Endothelial cell of umbilical vein (primary cell): Measurements from ENCODE around the gene SCAF1. TPM values are rescaled to one million over a fixed set of nuclear protein-coding genes. Genes with fewer than 3 reads are reported as not detected.

Experiments
- BruUV-seq: library from RNA; stranded (reverse); fragments of 400-500 nt; replicated peaks from 2 replicates; lab custom pipeline; 2021; lab: Mats Ljungman, UMichigan
- CTCF ChIA-PET: fragments of 300-600, 350-600 bp; sonication (Branson Sonifier 250); formaldehyde crosslinking; loops from one replicate; lab custom pipeline; 2021; ENCODE audit warnings: antibody characterized with exemption, inconsistent platforms; lab: Charles Lee
- POLR2A ChIA-PET: fragments of 300-600, 350-600 bp; sonication (Branson Sonifier 250); formaldehyde crosslinking; loops from one replicate; lab custom pipeline; 2021; ENCODE audit warnings: antibody characterized with exemption, inconsistent platforms; lab: Charles Lee
- DNase-seq: peaks from one replicate; pipeline ENCODE4 v3.0.0-alpha.2; 2011; ENCODE audit warnings: low read depth, low spot score
- FAIRE-seq: peaks from 2 replicates; lab custom pipeline; 2011; peaks lifted over from hg19 to GRCh38; lab: Jason Lieb, UNC
- H2AFZ ChIP-seq: 2 replicates; pipeline ENCODE4 v1.6.0; 2012; ENCODE audit warnings: low read depth, low read length, control low read depth, inconsistent platforms
- H3K27ac ChIP-seq: 2 replicates; pipeline ENCODE4 v1.5.1; 2011; ENCODE audit warnings: low read depth, mild to moderate bottlenecking, control low read depth, low read length, moderate library complexity; ENCODE audit not compliant: insufficient read depth
- H3K27me3 ChIP-seq, 2 experiments: 2 replicates each; pipeline versions ENCODE4 v1.6.0 to v1.6.1; 2011; ENCODE audit warnings: low read length in 2 of 2, mixed read lengths in 1 of 2; ENCODE audit not compliant: control insufficient read depth in 2 of 2, insufficient read depth in 2 of 2
- H3K36me3 ChIP-seq, 2 experiments: 2 replicates in 1 of 2; 3 replicates in 1 of 2; pipeline ENCODE4 v1.5.1; 2011; ENCODE audit warnings: low read length in 2 of 2, mild to moderate bottlenecking in 1 of 2, moderate library complexity in 1 of 2; ENCODE audit not compliant: control insufficient read depth in 2 of 2, insufficient read depth in 2 of 2; ENCODE audit errors: extremely low read depth in 1 of 2
- H3K4me1 ChIP-seq: 3 replicates; pipeline ENCODE4 v1.5.1; 2011; ENCODE audit warnings: mild to moderate bottlenecking, low read length; ENCODE audit not compliant: control insufficient read depth, insufficient read depth; ENCODE audit errors: extremely low read depth
- H3K4me2 ChIP-seq: 2 replicates; pipeline ENCODE4 v1.6.1; 2011; ENCODE audit warnings: low read length, control low read depth, mixed read lengths; ENCODE audit not compliant: insufficient read depth
- H3K4me3 ChIP-seq, 3 experiments: fragments of 200-600 bp in 1 of 3; sonication (generic), shearing (Covaris generic) in 1 of 3; replicated peaks in 1 of 3; 2 replicates each; pipeline ENCODE4 v1.5.1; 2011 to 2016; ENCODE audit warnings: control low read depth in 3 of 3, low read length in 3 of 3, mild to moderate bottlenecking in 2 of 3, inconsistent platforms in 1 of 3, low read depth in 1 of 3, moderate library complexity in 1 of 3; ENCODE audit not compliant: insufficient read depth in 1 of 3
- H3K79me2 ChIP-seq: 2 replicates; pipeline ENCODE4 v1.6.0; 2012; ENCODE audit warnings: low read length, inconsistent platforms; ENCODE audit not compliant: control insufficient read depth, insufficient read depth
- H3K9ac ChIP-seq: replicated peaks from 2 replicates; pipeline ENCODE3; 2011; ENCODE audit warnings: low read length, control low read depth; ENCODE audit not compliant: insufficient read depth; ENCODE audit errors: extremely low read depth
- H3K9me1 ChIP-seq: replicated peaks from 3 replicates; pipeline ENCODE4 v1.6.0; 2011; ENCODE audit warnings: mild to moderate bottlenecking, low read length; ENCODE audit not compliant: control insufficient read depth, insufficient read depth; ENCODE audit errors: extremely low read depth
- H3K9me3 ChIP-seq: replicated peaks from 2 replicates; pipeline ENCODE4 v1.5.1; 2012; ENCODE audit warnings: low read length, inconsistent platforms; ENCODE audit not compliant: control insufficient read depth, insufficient read depth
- H4K20me1 ChIP-seq: replicated peaks from 2 replicates; pipeline ENCODE3; 2011; ENCODE audit warnings: mild to moderate bottlenecking, low read length; ENCODE audit not compliant: control insufficient read depth, insufficient read depth; ENCODE audit errors: extremely low read depth
- EZH2 ChIP-seq: IDR thresholded peaks from 2 replicates; pipeline ENCODE4 v1.6.1; 2012; ENCODE audit warnings: borderline replicate concordance, low read depth, mild to moderate bottlenecking, moderate library complexity, low read length, inconsistent platforms; ENCODE audit not compliant: severe bottlenecking
- FOS ChIP-seq: IDR thresholded peaks from 2 replicates; pipeline ENCODE4 v1.6.1; 2011; ENCODE audit warnings: mild to moderate bottlenecking, low read length, moderate library complexity, borderline replicate concordance; ENCODE audit not compliant: insufficient read depth
- GATA2 ChIP-seq: IDR thresholded peaks from 2 replicates; pipeline ENCODE4 v1.7.0; 2011; ENCODE audit warnings: low read depth, mild to moderate bottlenecking, moderate library complexity, mixed read lengths, low read length; ENCODE audit not compliant: insufficient read length, insufficient read depth
- JUN ChIP-seq: IDR thresholded peaks from 2 replicates; pipeline ENCODE4 v1.6.1; 2011; ENCODE audit warnings: borderline replicate concordance, low read depth; ENCODE audit not compliant: insufficient read length, insufficient read depth
- MAX ChIP-seq: IDR thresholded peaks from 2 replicates; pipeline ENCODE4 v1.6.1; 2011; ENCODE audit not compliant: insufficient read depth, insufficient read length
- MYC ChIP-seq: IDR thresholded peaks from one replicate; pipeline ENCODE4 v1.6.1; 2011; ENCODE audit warnings: mild to moderate bottlenecking, low read depth, low read length
- POLR2A ChIP-seq: IDR thresholded peaks from 2 replicates; pipeline ENCODE4 v1.6.1; 2012; ENCODE audit warnings: low read depth, mild to moderate bottlenecking, control low read depth, low read length
- POLR2AphosphoS5 ChIP-seq: IDR thresholded peaks from 2 replicates; pipeline ENCODE4 v1.6.1; 2012; ENCODE audit warnings: low read depth, mild to moderate bottlenecking, control low read depth, low read length, moderate library complexity; ENCODE audit not compliant: insufficient read depth
- dilution Hi-C: fragments of 300-500 bp; cut with MboI; formaldehyde crosslinking; loops from one replicate; pipeline ENCODE4 v1.15.0; 2019; ENCODE audit warnings: low sequenced_read_pairs; ENCODE audit not compliant: extremely low pct_ligation_motif_present
- intact Hi-C: fragments of 100-400 bp; cut with micrococcal nuclease; formaldehyde crosslinking; loops from one replicate; pipeline ENCODE4 v1.10.0; 2022
- polyA plus RNA-seq, 4 experiments: library from polyadenylated mRNA; depleted of rRNA in 3 of 4; stranded (reverse) in 3 of 4; unstranded in 1 of 4; fragments of >200 nt; gene quantifications; 2 replicates each; pipeline versions ENCODE4 v1.2.1 to v1.2.3, GENCODE V29; 2011 to 2012; ENCODE audit warnings: missing spikeins in 1 of 4
- total RNA-seq: library from RNA; stranded (reverse); gene quantifications from 2 replicates; pipeline ENCODE4 v1.2.3, GENCODE V29; 2021
- TF ChIP-seq, protein P1 (sequence below), 2 donors: IDR thresholded peaks; 1 replicate in 1 of 2; 2 replicates in 1 of 2; pipeline ENCODE4 v1.5.1; 2011; ENCODE audit warnings: low read length in 2 of 2, mild to moderate bottlenecking in 2 of 2, moderate library complexity in 2 of 2, control low read depth in 1 of 2, inconsistent platforms in 1 of 2, low read depth in 1 of 2; ENCODE audit not compliant: insufficient read depth in 1 of 2; ENCODE audit errors: extremely low read depth in 1 of 2

Gene SCAF1
- total and polyA plus RNA-seq, 2 donors (not counting 3 experiments of a cell fraction or from before 2014, with no cell fraction given): 13.3 to 75.8 TPM

- Histone ChIP-seq H3K9ac (no peak overlapping the region), H3K27me3 (no peaks in the 10 kb centered on the region), H3K79me2 (peaks cover 2% of the 10 kb centered on the region), H3K4me1 (peaks cover 40% of the 10 kb centered on the region), H3K27ac (no peak overlapping the region), H3K9me3 (no peaks in the 10 kb centered on the region), H3K9me1 (no peaks in the 10 kb centered on the region), H3K36me3 (peaks cover 2 to 25% of the 10 kb centered on the region in 2 experiments), H4K20me1 (no peaks in the 10 kb centered on the region), H2AFZ (no peak overlapping the region), H3K4me3 (peak overlapping the region in 1 of 3 experiments; percentile 4), H3K4me2 (peak overlapping the region; percentile 28)
- intact Hi-C loops (loop anchor here (5.0 kb wide), 1 partner anchor 120 kb away; no protein-coding TSS in a partner anchor), dilution Hi-C loops (no loop called here)
- BruUV-seq: no TSS peak
- CTCF ChIA-PET: no interaction called here
- peak; percentile 87 for FAIRE-seq
- peak; percentile 51 for DNase-seq
- POLR2A ChIA-PET: no interaction called here
- peak; percentile 44 for TF ChIP-seq MYC
- TF ChIP-seq MAX: no peak
- TF ChIP-seq POLR2A: peak; percentile 15
- no peak for TF ChIP-seq JUN
Observed at GRCh38 chr19:49687566-49688316, 45.7 kb downstream of the SCAF1 start.

DNA sequence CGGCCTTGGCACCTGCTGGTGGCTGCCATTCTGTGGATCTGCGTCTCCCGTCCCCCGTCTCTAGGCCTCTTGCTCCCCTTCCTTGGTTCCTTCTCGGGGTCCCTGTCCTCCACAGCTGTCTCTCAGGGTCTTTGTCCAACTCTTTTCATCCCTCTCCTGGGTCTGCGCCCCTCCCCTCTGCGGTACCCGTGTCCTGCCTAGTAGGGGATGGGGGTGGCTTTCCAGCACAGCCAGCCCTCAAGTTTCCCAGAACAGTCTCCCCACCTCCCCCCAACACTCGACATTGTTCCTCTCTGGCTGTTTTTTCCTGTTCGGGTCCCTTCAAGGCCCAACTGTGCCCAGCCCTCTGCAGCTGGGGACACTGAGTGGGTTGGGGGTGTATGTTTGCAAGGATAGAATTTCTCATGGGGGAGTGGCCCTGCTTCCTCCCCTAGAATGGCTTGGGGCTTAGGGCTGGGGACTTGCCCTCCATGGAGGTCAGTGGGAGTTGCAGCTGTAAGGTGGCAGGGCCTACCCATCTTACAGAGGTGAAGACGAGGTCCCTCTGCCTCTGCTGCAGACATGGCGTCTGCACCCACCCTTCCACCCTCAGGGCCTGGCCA is 46.6 kb downstream of the SCAF1 start:
- Histone ChIP-seq H3K9me3 (no peaks in the 10 kb centered on the region), H3K9me1 (no peaks in the 10 kb centered on the region), H3K27me3 (no peaks in the 10 kb centered on the region), H3K27ac (no peak overlapping the region), H3K79me2 (peaks cover 2% of the 10 kb centered on the region), H3K4me3 (peak overlapping the region in 1 of 3 experiments; percentile 74), H2AFZ (no peak overlapping the region), H4K20me1 (no peaks in the 10 kb centered on the region), H3K9ac (no peak overlapping the region), H3K4me1 (peaks cover 40% of the 10 kb centered on the region), H3K36me3 (peaks cover 2 to 25% of the 10 kb centered on the region in 2 experiments), H3K4me2 (no peak overlapping the region)
- TF ChIP-seq MAX (no peak), POLR2AphosphoS5 (no peak), JUN (no peak), MYC (no peak), EZH2 (no peak), GATA2 (no peak), FOS (no peak), POLR2A (no peak)
- TF ChIP-seq, protein P1, sequence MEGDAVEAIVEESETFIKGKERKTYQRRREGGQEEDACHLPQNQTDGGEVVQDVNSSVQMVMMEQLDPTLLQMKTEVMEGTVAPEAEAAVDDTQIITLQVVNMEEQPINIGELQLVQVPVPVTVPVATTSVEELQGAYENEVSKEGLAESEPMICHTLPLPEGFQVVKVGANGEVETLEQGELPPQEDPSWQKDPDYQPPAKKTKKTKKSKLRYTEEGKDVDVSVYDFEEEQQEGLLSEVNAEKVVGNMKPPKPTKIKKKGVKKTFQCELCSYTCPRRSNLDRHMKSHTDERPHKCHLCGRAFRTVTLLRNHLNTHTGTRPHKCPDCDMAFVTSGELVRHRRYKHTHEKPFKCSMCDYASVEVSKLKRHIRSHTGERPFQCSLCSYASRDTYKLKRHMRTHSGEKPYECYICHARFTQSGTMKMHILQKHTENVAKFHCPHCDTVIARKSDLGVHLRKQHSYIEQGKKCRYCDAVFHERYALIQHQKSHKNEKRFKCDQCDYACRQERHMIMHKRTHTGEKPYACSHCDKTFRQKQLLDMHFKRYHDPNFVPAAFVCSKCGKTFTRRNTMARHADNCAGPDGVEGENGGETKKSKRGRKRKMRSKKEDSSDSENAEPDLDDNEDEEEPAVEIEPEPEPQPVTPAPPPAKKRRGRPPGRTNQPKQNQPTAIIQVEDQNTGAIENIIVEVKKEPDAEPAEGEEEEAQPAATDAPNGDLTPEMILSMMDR (IDR thresholded peaks at IDR 0.05; ENCODE audit: extremely low read depth in 1 of 2, insufficient read depth in 1 of 2, low read depth in 1 of 2, low read length in 2 of 2): no peak
- ChIA-PET CTCF (interaction anchor here (2.9 kb wide), 1 partner anchor 8 kb away, joined by 9 read pairs; no protein-coding TSS in a partner anchor), POLR2A (no interaction called here)
- dilution Hi-C loops: no loop called here
- intact Hi-C loops: loop anchor here (5.0 kb wide), 1 partner anchor 119 kb away; no protein-coding TSS in a partner anchor
- peak; percentile 70 for DNase-seq
- BruUV-seq: no TSS peak
- peak; percentile 64 for FAIRE-seq
